OCI-LY3 (cell line): Measurements from ENCODE around the gene USH2A.
A peak's percentile ranks its signal among the peaks of the same experiment; 100 is the strongest.

Experiments used
- H2AFZ ChIP-seq: fragments of 200-600, 300-600 bp; shearing (Covaris generic); 2 replicates; pipeline ENCODE4 v1.6.0; 2014; ENCODE audit warnings: antibody characterized with exemption, low read depth, low read length
- H3K27ac ChIP-seq: fragments of 200-600, 300-600 bp; sonication (generic); 2 replicates; pipeline ENCODE4 v1.5.1; 2014; ENCODE audit warnings: mild to moderate bottlenecking, low read length, moderate library complexity, mixed read lengths
- H3K27me3 ChIP-seq: fragments of 200-600, 300-600 bp; sonication (generic); 2 replicates; pipeline ENCODE4 v1.6.1; 2014; ENCODE audit warnings: low read depth, low read length, mixed read lengths
- H3K36me3 ChIP-seq: fragments of 200-600, 300-600 bp; sonication (generic); replicated peaks from 2 replicates; pipeline ENCODE3; 2014; ENCODE audit warnings: low read depth, low read length, mixed read lengths
- H3K4me1 ChIP-seq: fragments of 300-600, 200-600 bp; sonication (generic); 2 replicates; pipeline ENCODE4 v1.6.1; 2014; ENCODE audit warnings: low read length, mixed read lengths
- H3K4me2 ChIP-seq: fragments of 200-600, 300-600 bp; sonication (generic); 2 replicates; pipeline ENCODE4 v1.6.1; 2014; ENCODE audit warnings: low read length, mixed read lengths
- H3K4me3 ChIP-seq: fragments of 300-600, 200-600 bp; sonication (generic); 2 replicates; pipeline ENCODE4 v1.5.1; 2014; ENCODE audit warnings: antibody characterized with exemption, mild to moderate bottlenecking, low read length, moderate library complexity
- H3K79me2 ChIP-seq: fragments of 300-600, 200-600 bp; shearing (Covaris generic); 2 replicates; pipeline ENCODE4 v1.6.1; 2014; ENCODE audit warnings: mild to moderate bottlenecking, low read length, mixed read lengths
- H3K9ac ChIP-seq: fragments of 300-600, 200-600 bp; shearing (Covaris generic); 2 replicates; pipeline ENCODE4 v1.6.0; 2014; ENCODE audit warnings: mild to moderate bottlenecking, low read length, moderate library complexity
- H3K9me3 ChIP-seq: fragments of 200-600, 300-600 bp; shearing (Covaris generic); 2 replicates; pipeline ENCODE4 v1.6.1; 2014; ENCODE audit warnings: low read length, mixed read lengths; ENCODE audit not compliant: insufficient read depth
- H4K20me1 ChIP-seq: fragments of 200-600, 300-600 bp; sonication (generic); 2 replicates; pipeline ENCODE4 v1.6.1; 2016; ENCODE audit warnings: low read length, mixed read lengths; ENCODE audit not compliant: insufficient read depth
- CTCF ChIP-seq: fragments of 200-600, 300-600 bp; sonication (generic); IDR thresholded peaks from 2 replicates; pipeline ENCODE4 v1.5.1; 2014; ENCODE audit warnings: antibody characterized with exemption, low read length, low read depth
- EZH2phosphoT487 ChIP-seq: fragments of 200-600 bp; shearing (Covaris generic); IDR thresholded peaks from 2 replicates; pipeline ENCODE4 v1.6.1; 2018; ENCODE audit warnings: antibody characterized with exemption, mixed run types, low read depth

The USH2A gene

DNA sequence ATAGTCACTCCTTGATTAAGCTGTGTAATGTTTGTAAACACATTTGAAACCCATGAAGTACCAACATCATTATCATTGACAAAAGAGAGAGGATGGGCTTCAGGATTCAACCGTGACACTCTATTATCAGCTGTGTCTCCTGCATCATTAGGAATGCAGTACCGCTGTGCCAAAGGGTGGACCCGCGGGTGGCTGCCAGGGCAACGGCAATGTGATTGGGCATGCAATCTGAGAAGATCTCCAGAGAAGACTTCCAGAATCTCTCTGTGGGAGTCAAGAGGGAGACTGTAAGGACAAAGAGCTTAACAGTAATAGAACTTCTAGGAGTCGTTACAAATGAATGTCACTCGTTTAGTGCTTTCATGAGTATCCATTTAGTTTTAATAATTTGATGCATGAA is 97.9 kb downstream of the USH2A start:
- H3K9ac ChIP-seq, result no peak overlapping the region
- H3K4me3 ChIP-seq, result no peak overlapping the region
- H3K36me3 ChIP-seq, result no peaks in the 10 kb centered on the region
- H3K79me2 ChIP-seq, result no peaks in the 10 kb centered on the region
- no peak overlapping the region for H3K27ac ChIP-seq
- no peak overlapping the region for H3K4me2 ChIP-seq
- H3K4me1 ChIP-seq, result no peaks in the 10 kb centered on the region
- no peaks in the 10 kb centered on the region for H4K20me1 ChIP-seq
- H3K27me3 ChIP-seq, result no peaks in the 10 kb centered on the region
- no peak for TF ChIP-seq CTCF
- no peak for TF ChIP-seq EZH2phosphoT487
- H3K9me3 ChIP-seq, result no peaks in the 10 kb centered on the region
- no peak overlapping the region for H2AFZ ChIP-seq

DNA sequence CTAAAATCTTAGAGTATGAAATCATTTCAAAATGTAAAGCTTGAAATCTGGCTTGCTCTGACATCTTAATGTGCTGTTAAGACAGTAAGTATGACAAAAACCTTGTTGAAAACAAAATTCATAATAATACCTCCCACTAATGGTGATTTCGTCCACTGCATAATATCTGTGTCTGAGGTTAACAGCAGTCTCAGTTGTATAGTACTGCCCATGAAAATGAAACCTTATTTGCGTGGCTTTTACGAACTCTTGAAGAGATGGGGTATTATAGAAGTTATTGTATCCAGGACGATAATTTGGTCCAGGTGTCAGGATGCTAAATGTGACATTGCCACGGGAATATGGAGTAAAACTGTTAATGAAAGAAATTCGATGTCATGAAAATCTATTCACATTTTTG is 99.9 kb downstream of the USH2A start:
- Histone ChIP-seq H3K79me2 (no peaks in the 10 kb centered on the region), H3K27ac (no peak overlapping the region), H3K4me2 (no peak overlapping the region), H3K4me1 (no peaks in the 10 kb centered on the region), H3K27me3 (no peaks in the 10 kb centered on the region), H3K4me3 (no peak overlapping the region), H3K36me3 (no peaks in the 10 kb centered on the region), H3K9ac (no peak overlapping the region), H4K20me1 (no peaks in the 10 kb centered on the region), H3K9me3 (no peaks in the 10 kb centered on the region), H2AFZ (no peak overlapping the region)
- TF ChIP-seq EZH2phosphoT487 (no peak), CTCF (no peak)

DNA sequence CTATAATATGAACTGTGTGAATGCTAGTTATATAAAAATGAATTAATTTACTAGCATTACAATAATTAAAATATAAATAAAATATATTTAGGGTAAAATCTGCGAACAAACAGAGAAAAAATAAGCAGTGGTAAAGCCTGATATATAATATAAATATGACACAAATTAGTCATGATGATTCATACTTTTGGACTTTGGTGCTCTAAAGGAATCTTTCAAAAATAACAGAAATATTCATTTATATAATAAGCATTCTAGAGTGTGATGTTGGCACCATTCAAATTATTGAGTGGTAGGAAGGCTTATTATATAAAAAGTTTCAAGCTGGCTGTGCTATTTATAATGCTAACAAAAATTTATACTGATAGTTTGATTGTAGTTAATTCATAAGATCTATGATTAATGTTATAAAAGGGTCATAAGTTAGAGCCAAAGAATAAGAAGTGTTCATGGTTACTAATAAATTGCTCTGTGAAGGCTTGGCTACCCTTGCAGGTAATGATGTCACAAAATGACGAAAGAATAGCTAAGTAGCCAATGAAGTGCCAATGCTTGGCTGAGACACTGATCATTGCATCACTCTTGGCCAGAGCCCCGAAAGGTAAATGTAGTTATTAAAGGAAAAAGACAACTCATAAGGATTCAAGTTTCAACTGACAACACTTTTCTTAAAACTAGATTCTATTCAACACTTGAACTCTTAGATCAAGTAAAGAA is 108.7 kb downstream of the USH2A start:
- TF ChIP-seq EZH2phosphoT487 (no peak), CTCF (no peak)
- no peaks in the 10 kb centered on the region for H4K20me1 ChIP-seq
- no peaks in the 10 kb centered on the region for H3K36me3 ChIP-seq
- no peak overlapping the region for H3K4me2 ChIP-seq
- no peak overlapping the region for H3K4me3 ChIP-seq
- H3K9me3 ChIP-seq, result no peaks in the 10 kb centered on the region
- no peak overlapping the region for H3K27ac ChIP-seq
- no peaks in the 10 kb centered on the region for H3K4me1 ChIP-seq
- H3K27me3 ChIP-seq, result no peaks in the 10 kb centered on the region
- no peak overlapping the region for H2AFZ ChIP-seq
- no peak overlapping the region for H3K9ac ChIP-seq
- H3K79me2 ChIP-seq, result no peaks in the 10 kb centered on the region

DNA sequence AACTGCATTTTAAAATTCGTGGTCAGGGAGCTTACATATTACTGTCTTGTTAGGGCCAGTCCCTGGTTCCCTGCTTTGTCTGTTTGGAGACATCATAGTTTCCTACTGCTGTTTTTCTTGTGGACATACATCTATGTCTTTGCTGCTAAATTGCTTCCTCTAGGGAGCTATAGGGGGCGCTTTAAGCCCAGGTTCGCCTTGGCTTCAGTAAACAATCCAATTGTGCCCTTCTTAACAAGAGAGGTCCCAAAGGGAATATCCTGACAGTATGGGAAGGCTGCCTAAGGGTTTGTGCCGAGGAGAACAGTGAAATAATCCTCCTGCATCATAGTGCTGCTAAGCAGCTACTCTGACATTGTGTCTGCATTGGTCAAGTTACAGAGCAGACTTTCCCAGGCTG is 112.5 kb downstream of the USH2A start:
- Histone ChIP-seq H3K27ac (no peak overlapping the region), H4K20me1 (no peaks in the 10 kb centered on the region), H3K36me3 (no peaks in the 10 kb centered on the region), H3K9ac (no peak overlapping the region), H2AFZ (no peak overlapping the region), H3K4me2 (no peak overlapping the region), H3K4me3 (no peak overlapping the region), H3K27me3 (no peaks in the 10 kb centered on the region), H3K4me1 (no peaks in the 10 kb centered on the region), H3K9me3 (no peaks in the 10 kb centered on the region), H3K79me2 (no peaks in the 10 kb centered on the region)
- TF ChIP-seq CTCF (peak; percentile 58), EZH2phosphoT487 (no peak)
